ENCODE data around the gene DYRK2.

The DYRK2 gene

DNA sequence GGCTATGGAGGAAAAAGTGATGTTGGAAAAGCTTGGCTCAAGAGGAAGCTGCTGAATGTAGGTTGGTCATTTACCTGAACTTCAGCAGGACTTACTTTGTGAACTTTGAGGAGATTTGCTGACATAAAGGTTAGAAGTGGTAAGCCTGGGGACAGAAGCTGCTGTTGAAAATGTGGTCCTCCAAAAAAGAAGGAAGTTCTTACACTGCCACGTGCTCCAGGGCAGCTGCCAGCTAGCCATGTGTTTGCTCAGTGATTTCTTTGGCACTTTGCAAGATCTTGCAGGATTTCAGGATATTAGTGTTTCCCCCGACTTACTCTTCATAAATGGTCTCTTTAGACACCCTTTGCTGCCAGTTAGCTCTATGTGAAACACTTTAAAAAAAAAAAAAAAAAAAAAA is 14.8 kb upstream of the DYRK2 start:
- Histone ChIP-seq H3F3A (ENCODE audit: insufficient read depth, low read length) (no peaks in the 10 kb centered on the region), H3K27ac (ENCODE audit: low read length) (no peak overlapping the region), H3K4me1 (ENCODE audit: low read length) (peaks cover 16% of the 10 kb centered on the region), H2AFZ (ENCODE audit: low read length) (no peak overlapping the region), H3K4me3 (ENCODE audit: low read length) (no peak overlapping the region), H3K79me2 (ENCODE audit: low read length) (no peaks in the 10 kb centered on the region), H3K27me3 (replicated peaks; ENCODE audit: insufficient read depth, low read length) (no peaks in the 10 kb centered on the region), H3K36me3 (replicated peaks; ENCODE audit: insufficient read depth, low read length) (no peaks in the 10 kb centered on the region), H3K9ac (ENCODE audit: low read length) (no peak overlapping the region), H3K9me3 (replicated peaks; ENCODE audit: insufficient read depth, low read length) (no peaks in the 10 kb centered on the region), H3K9me2 (replicated peaks; ENCODE audit: insufficient read depth, low read length) (no peaks in the 10 kb centered on the region), H3K4me2 (ENCODE audit: low read depth, low read length) (no peak overlapping the region), H4K20me1 (ENCODE audit: insufficient read depth, low read length) (no peaks in the 10 kb centered on the region)
- no peak for DNase-seq
- TF ChIP-seq EZH2phosphoT487 (IDR thresholded peaks at IDR 0.05; ENCODE audit: low read length) (no peak), EZH2 (optimal IDR thresholded peaks at IDR 0.05; ENCODE audit: low read depth, low read length) (no peak)
- TF ChIP-seq, protein P1, sequence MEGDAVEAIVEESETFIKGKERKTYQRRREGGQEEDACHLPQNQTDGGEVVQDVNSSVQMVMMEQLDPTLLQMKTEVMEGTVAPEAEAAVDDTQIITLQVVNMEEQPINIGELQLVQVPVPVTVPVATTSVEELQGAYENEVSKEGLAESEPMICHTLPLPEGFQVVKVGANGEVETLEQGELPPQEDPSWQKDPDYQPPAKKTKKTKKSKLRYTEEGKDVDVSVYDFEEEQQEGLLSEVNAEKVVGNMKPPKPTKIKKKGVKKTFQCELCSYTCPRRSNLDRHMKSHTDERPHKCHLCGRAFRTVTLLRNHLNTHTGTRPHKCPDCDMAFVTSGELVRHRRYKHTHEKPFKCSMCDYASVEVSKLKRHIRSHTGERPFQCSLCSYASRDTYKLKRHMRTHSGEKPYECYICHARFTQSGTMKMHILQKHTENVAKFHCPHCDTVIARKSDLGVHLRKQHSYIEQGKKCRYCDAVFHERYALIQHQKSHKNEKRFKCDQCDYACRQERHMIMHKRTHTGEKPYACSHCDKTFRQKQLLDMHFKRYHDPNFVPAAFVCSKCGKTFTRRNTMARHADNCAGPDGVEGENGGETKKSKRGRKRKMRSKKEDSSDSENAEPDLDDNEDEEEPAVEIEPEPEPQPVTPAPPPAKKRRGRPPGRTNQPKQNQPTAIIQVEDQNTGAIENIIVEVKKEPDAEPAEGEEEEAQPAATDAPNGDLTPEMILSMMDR (IDR thresholded peaks at IDR 0.05; ENCODE audit: low read length) = no peak

DNA sequence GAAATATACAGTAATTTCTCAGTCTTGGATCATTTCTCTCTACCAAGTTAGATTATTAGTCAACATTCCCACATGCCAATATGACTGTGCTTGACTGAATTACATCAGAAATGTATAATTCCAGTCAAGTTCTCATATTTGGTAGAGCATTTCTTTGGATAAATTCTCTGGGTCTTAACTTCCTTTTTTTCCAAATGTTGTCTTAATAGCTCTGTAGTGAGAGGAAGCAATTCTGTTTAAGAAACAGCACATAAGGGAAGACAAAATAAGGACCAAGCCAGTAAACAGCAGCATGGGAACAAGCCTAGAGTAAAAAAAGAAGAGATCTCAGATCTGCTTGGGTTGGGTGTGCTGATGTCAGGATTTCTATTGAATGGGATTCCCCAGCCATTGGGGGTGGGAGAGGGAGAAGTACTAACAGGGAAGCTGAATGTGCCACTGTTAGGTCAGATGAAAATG is 14.2 kb upstream of the DYRK2 start:
- DNase-seq = no peak
- Histone ChIP-seq H2AFZ (ENCODE audit: low read length) (no peak overlapping the region), H3K79me2 (ENCODE audit: low read length) (no peaks in the 10 kb centered on the region), H3K27me3 (replicated peaks; ENCODE audit: insufficient read depth, low read length) (no peaks in the 10 kb centered on the region), H3K9me3 (replicated peaks; ENCODE audit: insufficient read depth, low read length) (no peaks in the 10 kb centered on the region), H3K36me3 (replicated peaks; ENCODE audit: insufficient read depth, low read length) (no peaks in the 10 kb centered on the region), H3F3A (ENCODE audit: insufficient read depth, low read length) (no peaks in the 10 kb centered on the region), H3K9me2 (replicated peaks; ENCODE audit: insufficient read depth, low read length) (no peaks in the 10 kb centered on the region), H3K27ac (ENCODE audit: low read length) (no peak overlapping the region), H3K9ac (ENCODE audit: low read length) (no peak overlapping the region), H3K4me2 (ENCODE audit: low read depth, low read length) (no peak overlapping the region), H4K20me1 (ENCODE audit: insufficient read depth, low read length) (no peaks in the 10 kb centered on the region), H3K4me1 (ENCODE audit: low read length) (peaks cover 16% of the 10 kb centered on the region), H3K4me3 (ENCODE audit: low read length) (no peak overlapping the region)
- TF ChIP-seq, protein P1 (IDR thresholded peaks at IDR 0.05; ENCODE audit: low read length) = no peak
- TF ChIP-seq EZH2phosphoT487 (IDR thresholded peaks at IDR 0.05; ENCODE audit: low read length) (no peak), EZH2 (optimal IDR thresholded peaks at IDR 0.05; ENCODE audit: low read depth, low read length) (no peak)

DNA sequence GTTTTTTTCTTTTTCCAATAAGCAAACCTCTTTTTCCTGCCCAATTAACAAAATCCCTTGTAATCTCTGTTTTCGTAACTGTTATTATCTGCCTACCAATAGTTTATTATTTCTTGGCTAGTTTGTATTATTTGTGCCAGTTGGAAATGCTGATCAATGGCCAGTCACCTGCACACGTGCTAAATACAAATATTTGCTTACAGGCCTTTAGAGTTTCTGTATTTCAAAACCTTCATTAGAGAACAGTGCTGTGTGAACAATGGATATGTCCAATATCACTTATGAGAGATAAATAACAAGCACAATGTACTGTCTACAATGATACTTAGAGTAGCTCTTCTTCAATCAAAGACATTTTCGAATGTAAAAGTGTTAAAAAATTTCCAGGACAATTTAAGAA is 10.8 kb upstream of the DYRK2 start:
- Histone ChIP-seq H3F3A (ENCODE audit: insufficient read depth, low read length) (no peaks in the 10 kb centered on the region), H3K4me1 (ENCODE audit: low read length) (no peaks in the 10 kb centered on the region), H3K79me2 (ENCODE audit: low read length) (no peaks in the 10 kb centered on the region), H3K9me3 (replicated peaks; ENCODE audit: insufficient read depth, low read length) (no peaks in the 10 kb centered on the region), H3K9me2 (replicated peaks; ENCODE audit: insufficient read depth, low read length) (no peaks in the 10 kb centered on the region), H3K27ac (ENCODE audit: low read length) (no peak overlapping the region), H3K36me3 (replicated peaks; ENCODE audit: insufficient read depth, low read length) (no peaks in the 10 kb centered on the region), H4K20me1 (ENCODE audit: insufficient read depth, low read length) (no peaks in the 10 kb centered on the region), H2AFZ (ENCODE audit: low read length) (no peak overlapping the region), H3K27me3 (replicated peaks; ENCODE audit: insufficient read depth, low read length) (no peaks in the 10 kb centered on the region), H3K4me2 (ENCODE audit: low read depth, low read length) (no peak overlapping the region), H3K9ac (ENCODE audit: low read length) (no peak overlapping the region), H3K4me3 (ENCODE audit: low read length) (no peak overlapping the region)
- TF ChIP-seq EZH2phosphoT487 (IDR thresholded peaks at IDR 0.05; ENCODE audit: low read length) (no peak), EZH2 (optimal IDR thresholded peaks at IDR 0.05; ENCODE audit: low read depth, low read length) (no peak)
- TF ChIP-seq, protein P1 (IDR thresholded peaks at IDR 0.05; ENCODE audit: low read length) = no peak
- DNase-seq = no peak
